HG02588 (cell line): ENCODE results near the gene MLN.

ENCODE experiments used
- ATAC-seq: cut with Tn5 transposase; IDR thresholded peaks from one replicate; pipeline ENCODE4 v1.9.1; 2021; ENCODE audit warnings: mild to moderate bottlenecking, moderate library complexity; ENCODE audit not compliant: unreplicated experiment

Gene MLN

DNA sequence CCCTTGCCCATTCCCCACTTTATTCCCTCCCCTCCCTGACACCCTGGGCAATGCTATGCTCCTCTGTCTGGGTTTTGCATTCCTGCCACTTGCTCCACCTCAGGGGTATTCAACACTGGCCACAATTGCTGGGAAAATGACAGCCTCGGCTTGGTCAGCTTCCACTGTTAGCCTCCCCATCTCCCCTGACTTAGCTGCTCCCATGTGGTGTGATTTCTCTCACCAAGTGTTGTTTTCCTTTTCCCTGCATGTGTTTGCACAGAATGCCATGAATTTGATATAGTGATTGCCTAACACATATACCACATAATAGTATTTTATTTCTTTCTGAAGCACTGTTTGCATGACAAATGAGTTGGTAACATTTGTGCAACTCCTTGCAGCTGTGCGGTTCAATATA, 13.4 kb downstream of the MLN start:
- ATAC-seq, result no peak

DNA sequence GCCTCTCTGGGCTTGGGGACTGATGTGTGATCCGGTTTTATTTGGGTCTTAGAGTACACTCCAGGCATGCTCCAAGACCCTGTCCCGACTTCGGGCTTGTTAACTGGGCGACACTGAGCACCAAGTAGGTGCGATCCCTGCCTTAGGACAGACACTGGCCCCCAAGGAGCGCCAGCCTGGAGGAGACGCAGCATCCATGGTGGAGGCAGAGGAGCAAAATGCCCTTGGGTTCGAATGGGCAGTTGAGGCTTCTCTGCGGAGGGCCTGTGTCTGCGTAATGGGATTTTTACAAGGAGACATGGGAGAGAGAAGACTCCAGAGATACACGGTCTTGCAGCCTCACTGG, 14.3 kb downstream of the MLN start:
- no peak for ATAC-seq

DNA sequence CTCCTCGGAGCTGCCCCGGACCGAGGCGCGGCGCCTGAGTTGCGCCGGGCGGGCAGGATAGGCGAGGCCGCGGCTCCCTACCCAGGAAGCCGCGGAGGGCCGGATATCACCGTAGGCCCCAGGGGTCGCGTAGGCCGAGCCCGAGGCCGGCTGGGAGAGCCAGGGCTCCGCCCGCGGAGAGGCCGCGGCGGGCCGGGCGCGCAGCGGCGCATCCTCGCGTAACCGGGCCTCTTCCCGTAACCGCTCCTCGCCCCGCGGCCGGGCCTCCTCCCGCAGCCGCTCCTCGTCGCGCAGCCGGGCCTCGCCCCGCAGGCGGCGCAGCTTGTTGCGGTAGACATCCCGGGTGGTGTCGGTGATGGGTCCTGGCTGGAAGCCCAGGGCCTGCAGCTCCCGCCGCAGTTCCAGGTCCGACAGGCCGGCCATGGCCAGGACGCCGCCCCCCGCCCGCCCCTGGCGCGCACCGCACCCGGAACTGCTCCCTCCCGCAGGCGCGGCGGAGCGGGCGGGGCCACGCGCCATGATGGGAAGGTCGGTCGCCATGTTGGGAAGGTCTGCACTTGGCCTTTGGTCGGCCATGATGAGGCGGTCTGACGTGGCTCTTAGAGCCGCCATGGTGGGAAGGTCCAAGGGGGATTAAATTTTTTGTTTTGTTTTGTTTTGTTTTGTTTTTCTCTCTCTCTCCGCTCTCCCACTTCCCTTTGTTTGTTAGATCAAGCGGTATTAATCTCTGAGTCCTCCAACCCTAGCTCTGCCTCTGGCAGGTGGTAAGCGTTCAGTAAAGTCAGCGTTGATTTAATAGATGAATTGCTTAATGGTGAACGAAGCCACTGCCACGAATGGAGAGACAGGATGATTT, 14.9 kb downstream of the MLN start, which contains the start of gene LEMD2:
Gene LEMD2 (minus strand): TSS at position 437 of the 856 bp plus-strand sequence. CDS start 14 bp downstream, at position 423.
- ATAC-seq, result peak; percentile 84

DNA sequence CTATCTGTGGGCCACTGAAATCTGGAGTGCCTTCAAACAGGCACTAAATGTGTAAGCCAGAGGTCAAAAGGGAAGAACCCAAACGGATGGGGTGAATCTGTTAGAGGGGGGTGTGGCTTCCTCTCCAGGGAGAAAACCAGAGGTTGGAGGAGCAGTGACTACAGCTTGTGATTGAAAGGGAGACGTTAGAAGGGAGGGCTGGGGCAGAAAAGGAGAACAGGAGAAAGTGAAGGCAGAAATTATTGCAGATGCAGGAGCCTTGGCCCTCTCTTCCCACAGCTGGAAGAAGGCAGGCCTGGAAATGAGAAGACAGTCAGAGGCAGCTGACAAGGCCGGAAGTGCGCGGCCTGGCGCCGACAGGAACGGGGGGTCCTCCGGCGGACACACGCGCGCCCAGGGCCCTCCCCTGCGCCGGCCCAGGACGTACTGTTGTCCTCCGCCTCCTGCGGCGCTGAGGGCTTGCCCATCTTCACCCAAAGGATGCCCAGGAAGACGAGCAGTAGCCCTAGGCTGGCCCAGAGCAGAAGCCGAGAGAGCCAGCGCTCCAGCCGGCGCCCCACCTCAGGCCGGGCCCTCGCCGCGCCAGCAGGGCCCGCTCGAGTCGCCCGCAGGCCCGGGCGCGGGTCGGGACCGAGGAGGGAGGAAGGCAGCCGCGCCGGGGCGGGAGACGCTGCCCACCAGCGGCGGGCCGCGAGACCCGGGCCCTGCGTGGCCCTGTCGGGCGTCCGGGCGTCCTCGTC, 15.7 kb downstream of the MLN start:
- peak; percentile 55 for ATAC-seq

DNA sequence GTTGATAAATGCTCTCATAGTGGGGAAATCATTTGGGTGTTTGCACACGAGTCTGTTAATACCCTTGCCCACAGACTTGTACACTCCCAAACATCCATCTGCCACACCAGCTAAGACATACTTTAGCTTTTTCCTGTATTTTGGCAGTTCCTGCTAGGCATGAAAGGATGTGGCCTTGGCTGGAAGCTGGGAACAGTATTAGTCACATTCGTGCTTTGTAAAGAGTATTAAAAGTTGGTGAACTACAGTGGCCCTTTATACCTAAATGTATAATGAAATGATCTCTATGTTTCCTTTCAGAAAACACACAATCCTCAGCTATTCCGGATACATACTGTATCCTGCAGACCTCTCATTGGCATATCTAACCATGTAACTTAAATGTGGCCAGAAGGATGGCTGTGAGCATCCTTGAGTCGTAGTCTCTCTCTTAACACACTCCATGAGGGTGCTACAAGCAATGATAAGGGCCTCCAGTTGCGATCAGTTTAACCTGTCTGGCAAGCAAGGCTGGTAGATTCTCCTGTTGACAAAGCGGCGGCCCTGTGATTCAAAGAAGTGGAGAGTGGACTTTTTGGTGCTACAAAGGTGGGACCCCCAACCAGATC, 16.4 kb downstream of the MLN start:
- no peak for ATAC-seq

DNA sequence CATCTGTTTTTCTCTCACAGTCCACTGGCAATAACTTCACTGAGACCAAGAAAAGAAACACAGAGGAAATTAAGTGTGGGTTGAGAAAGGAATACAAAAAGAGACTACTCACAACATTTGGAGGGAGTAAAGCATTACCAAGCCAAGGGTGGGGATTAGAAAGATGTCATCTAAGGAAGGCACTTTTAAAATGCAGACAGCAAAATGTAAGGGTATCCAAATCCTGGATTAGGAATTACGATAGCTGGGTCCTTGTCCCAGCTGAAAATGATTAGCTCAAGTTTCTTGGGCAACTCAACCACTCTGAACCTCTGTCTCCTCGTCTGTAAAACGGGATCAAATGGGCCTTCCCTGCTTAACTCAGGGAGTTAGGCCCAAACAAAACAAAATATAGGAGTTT, 17.1 kb downstream of the MLN start:
- no peak for ATAC-seq

DNA sequence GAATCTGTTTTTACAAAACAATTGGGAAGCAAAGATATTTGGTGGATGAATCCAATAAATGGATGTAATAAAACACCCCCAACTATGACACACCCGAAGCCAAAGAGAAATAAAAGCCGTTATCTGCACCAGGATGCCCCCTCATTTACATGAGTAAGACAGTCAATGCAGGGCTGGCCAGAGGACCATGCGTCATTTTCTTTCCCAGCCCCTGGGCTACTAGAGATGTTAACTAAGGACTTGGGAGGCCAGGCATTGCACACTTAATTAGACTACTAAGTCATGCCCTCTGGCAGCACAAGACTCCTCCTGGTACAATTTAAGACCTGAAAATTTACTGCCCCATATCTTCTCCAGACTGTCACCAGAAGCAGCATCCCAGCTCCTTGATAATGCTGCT, 18.0 kb downstream of the MLN start:
- no peak for ATAC-seq

DNA sequence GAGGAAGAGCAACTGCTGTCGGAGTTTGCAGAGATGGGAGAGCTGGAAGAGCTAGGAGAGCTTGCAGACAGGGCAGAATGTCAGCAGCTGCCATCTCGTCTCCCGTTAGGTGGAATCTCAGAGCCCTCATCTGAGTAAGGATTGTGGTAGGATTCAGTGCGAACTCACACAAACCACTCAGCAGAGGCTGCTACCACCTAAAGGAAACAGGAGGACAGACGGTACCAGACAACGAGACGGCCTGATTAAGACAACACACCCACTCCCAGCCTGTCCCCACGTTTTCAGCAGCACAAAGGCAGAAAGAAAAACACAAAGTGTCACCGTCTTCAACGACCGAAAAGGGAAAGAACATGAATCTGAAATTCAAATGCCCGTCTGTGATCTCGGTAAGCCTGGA, 19.0 kb downstream of the MLN start:
- ATAC-seq, result no peak

DNA sequence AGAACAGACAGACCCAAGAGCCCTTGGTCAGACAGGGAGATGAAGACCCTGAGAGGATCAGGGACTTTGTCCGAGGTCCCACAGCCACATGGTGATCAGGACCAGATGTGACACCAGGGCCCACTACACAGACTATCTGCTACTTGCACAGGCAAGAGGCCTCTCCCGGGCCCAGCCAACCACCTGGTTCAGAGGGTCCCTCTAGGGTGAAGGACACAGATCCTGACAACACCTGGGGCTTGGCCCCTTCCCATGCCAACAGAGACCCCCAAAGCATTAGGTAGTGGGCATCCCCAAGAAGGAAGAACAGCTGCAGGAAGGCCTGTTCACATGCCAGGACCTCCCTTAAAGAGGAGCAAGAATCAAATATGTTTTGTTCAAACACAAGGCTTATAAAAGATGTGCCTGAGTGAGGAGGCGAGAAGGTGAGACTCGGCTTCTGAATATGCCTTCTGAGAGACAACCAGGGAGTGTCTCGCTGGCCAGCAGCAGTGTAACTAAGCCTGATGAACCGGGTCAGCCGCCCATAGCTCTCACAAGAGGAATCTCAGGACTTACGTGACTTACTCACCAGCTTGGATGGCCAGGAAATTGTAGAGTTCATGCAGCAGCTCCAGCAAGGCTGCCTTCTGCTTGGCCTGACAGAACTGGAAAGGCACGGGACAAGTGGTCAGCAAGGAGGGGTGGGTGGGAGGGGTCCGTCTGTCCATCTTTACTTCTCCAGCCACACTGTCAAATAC, 19.9 kb downstream of the MLN start:
- no peak for ATAC-seq

DNA sequence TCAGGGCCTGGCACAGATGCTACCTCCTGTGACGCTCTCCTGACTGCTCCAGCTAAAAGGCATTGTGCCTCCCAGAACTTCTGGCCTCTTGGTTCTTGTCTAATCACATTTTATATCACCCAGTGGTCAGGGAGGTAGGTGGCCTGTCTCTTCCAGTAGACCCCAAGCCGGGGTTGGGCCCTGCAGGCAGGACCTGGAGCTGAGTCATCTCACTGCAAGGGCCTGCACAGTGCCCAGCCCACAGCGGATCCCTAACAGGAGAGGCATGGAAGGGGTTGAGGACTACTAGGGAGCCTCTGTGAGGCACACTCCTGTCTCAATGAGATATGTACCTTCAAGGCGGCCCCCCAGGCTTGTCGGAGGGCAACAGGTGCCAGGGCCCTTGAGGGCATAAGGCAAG, 21.2 kb downstream of the MLN start:
- no peak for ATAC-seq

DNA sequence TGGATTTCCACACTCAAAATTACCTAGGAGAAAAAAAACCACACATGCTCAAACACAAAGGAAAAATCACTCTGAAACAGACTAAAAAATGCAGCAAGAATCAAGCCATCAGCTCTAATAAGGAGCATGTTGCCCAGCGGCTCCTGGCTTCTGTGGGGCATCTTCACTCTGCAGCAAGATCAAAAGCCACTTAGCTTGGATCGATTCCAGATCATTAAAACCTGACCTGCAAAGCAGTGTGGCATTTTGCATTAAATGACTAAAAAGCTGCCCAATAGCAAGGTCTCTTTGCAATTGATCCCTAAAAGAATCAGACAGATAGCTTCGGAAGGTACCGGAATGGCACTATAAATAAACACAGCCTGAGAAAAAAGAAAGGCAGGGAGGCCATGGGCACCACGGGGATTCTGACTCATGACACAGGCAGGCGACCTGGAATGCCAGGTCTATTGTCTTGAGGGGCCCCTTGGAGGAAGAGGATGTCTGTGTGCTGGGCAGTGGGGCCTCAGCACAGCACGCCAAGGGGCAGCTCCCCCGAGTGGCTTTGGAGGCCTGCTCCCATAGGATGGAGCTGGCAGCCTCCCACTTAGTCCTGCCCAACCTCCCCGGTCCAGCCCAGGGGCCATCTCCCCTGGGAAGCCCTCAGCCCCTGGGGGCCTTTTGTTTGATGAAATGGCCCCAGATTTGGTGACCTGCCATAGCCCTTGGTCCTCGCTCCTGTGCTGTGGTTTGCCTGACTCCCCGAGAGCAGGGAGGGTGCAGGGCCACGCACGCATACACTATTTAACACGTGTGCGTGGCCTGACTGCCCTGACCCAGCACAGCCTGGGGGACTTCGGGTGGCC, 22.4 kb downstream of the MLN start:
- no peak for ATAC-seq

DNA sequence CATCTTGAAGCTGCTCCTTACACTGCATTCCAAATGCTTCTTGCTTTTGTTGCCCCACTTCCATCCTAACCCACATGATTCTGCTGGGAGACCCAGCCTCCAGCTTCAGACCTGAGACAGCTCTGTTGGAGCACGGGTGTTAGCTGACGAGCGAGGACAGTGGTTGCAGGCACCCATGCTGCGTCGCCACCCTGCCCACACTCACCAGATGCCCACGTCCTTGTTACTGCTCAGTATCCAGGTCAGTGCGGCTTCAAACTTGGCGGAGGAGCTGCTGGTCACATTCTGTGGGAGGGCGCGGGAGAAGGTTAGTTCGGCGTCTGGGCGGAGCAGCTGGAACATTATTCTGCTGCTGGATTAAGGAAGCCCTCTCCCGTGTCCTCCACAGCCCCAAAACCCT, 23.9 kb downstream of the MLN start:
- no peak for ATAC-seq

DNA sequence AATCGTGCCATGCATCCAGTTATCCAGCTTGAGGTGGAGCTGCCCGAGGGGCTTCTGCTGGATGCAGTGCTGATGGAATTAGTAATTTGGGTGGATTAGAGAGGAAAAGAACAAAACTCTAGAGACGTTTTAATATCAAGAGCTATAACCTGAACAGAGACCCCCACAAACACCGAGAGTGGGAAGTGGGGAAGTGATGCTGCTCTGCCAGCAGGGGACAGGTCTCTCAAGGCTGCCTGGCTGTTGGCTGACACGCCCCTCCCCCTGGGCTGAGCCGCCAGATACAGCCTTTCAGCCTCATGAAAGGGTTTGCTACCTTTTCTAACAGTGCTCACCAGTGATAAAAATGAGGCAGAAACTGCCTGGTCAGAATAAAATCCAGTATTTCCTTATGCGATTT, 24.5 kb downstream of the MLN start:
- ATAC-seq, result no peak

DNA sequence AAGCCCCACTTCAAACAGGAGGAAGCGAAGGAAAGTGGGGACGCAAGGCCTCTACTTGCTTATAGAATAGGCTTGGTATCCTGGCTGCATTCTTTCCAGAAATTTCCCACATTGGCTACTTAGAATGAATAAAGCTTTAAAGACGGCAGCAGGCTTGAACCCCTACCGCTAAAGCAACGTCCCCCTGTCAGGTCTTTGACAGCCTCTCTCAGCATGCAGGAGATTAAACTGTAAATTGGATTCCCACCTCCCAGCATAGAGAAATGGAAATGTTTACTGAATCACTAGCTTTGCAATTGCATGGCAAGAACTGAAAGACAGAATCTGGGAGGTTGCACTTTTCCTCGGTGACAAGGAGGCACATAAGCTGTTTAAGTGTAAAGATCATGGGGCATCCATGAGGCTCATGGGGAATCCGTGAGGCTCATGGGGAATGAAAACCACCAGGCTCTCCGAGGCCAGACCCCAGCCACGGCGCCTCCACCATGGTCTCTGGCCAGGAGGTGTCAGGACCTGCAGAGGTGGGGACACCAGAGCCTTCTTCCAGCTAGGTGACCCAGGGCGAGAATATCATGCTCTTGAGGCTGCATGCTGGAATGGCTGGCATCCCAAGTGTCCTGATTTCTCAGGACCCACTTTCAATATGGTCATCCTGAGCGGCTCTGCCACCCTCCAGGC, 25.2 kb downstream of the MLN start:
- no peak for ATAC-seq

DNA sequence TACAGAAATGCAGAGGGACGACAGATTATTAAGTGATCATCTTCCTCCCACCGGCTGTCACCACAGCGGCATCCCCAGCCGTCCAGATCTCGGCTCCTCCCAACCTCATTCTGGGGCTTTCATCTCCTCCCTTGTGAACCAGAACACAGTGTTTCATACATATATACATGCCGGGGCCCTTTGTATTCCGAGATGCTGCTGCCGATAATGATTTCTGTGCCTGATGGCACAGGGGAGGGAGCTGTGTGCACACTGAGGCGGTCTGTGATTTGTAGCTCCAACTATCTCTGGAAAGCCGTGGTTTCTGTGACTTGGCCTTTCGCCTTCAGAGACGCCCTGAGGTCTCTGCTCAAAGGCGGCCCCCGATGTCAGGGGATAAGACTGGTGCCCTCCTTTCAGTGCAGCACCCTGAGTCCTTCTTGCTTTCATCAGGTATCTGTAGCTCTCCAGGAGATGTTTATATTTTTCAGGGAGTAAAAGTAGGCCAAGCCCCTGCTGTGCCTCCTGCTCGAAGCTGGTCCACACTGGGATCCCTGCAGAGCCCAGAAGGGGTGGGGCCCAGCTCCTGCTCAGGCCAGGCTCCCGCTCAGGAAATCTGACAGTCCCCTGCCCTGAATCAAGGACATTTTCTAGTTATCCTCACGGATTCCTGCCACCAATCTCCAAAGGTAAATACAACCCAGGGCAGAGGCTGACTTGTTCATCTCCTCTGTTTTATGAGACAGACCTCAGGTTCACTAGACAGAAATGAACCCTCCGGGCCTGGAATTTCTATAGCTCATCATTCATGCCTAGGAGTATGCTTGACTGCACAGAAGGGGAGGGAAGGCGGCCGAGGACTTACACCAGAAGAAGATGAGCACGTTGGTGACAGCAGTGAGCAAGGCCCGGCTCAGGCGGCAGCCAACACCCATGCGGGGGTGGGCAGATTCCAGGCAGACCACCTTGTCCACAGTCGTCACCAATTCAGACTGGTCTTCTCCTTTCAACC, 26.1 kb downstream of the MLN start:
- no peak for ATAC-seq

DNA sequence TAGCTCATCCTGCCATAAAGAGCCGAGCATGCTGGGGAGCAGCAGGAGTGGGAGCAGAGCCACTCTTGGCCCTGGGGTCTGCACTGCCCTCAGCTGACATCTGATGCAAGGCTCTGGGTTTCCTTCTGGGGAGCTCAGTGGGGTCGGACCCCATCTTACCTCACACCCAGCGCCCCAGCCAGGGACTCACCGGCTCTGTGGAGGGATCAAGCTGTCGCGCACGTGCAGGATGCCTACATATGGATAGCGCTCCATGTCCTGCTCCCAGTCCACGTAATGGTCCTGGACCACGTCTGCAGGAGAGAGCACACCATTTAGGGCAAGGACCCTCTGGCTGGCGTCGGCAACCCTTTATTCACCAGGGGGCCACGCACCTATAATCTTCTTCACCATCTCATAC, 27.0 kb downstream of the MLN start:
- ATAC-seq, result no peak

DNA sequence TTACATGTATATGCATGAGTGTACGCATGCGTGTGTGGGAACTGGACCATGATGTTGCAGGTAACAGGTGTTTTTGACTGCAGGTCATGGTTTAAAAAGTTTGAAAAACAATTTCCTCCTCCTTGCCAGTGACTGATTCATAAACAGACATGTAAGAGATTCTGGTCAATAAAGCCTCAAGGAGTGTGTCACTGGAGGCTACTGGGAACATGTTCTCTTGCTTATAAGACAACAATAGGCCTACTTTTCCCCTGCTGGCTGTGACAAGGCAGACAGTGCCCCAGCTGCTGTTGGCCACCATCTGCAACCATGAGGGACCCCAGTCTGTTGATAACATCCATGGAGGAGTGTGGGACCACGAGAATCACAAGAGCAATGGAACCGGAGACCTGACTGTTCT, 27.6 kb downstream of the MLN start:
- no peak for ATAC-seq

DNA sequence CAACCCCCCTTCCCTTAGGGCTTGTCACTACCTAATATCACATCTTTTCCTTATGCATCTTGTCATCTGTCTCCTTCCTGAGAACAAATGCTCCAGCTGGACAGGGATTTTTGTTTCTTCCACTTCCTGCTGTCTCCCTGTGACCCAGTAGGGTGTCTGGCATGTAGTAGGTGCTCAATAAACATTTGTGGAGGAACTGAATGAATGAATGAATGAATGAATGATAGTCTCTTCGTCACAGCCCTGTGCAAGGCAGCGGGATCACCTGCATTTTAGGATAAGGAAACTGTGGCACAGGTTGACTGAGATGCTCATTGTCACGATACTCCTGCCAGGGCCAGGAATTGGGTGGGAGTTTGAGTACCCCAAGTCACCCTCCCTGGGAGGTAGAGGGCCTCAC, 29.0 kb downstream of the MLN start:
- no peak for ATAC-seq
